Measurements from ENCODE around the gene CDK12.

GRCh38 chr17:39543664-39544063 lies 82.4 kb downstream of the CDK12 start:
- TF ChIP-seq CTCF (IDR thresholded peaks at IDR 0.05 in 4 of 5, conservative IDR thresholded peaks at IDR 0.05 in 1 of 5) (no peak), POLR2A (IDR thresholded peaks at IDR 0.05) (no peak)

All from gastrocnemius medialis (tissue), 4 donors.